Activated CD4-positive, alpha-beta T cell treated with anti-CD3 and anti-CD28 coated beads, Interleukin-2, amount 50 U/mL, for 4 hours (primary cell): ENCODE data around the gene GPRC5D.
A peak's percentile ranks its signal among the peaks of the same experiment; 100 is the strongest.

ENCODE experiments used
- DNase-seq, 2 experiments: peaks; one replicate each; pipeline ENCODE4 v3.0.0-alpha.2; 2020

The GPRC5D gene

DNA sequence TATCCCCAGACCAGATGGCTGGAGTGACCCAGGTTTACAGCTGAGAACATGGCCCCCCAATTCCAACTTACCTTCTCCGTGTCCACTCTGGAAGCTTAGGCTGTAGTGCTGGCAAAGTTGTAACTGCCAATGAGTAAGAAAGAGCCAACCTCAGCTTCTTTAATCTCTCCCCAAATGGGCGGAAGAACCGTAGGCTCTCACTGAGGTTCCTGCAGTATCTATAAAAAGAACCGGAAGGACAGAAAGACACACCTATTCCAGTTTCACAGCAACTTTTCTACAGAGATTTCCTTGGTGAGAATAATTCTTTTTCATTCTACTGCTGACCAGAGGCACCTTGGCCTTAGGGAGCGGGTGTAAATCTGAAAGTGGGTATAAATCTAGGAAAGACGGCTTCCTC lies at the start of gene GPRC5D:
Gene GPRC5D, minus strand, starts transcription at position 135 of the 400 bp plus-strand sequence. CDS start 1,786 bp downstream, outside the sequence.
- DNase-seq, result no peak

- no peak for DNase-seq
These were observed 49.7 kb upstream of the GPRC5D start for GRCh38 chr12:13001775-13002040.

- DNase-seq, result peak; percentile 7 to 12
These were observed 49.2 kb upstream of the GPRC5D start for GRCh38 chr12:13000925-13001774.

DNA sequence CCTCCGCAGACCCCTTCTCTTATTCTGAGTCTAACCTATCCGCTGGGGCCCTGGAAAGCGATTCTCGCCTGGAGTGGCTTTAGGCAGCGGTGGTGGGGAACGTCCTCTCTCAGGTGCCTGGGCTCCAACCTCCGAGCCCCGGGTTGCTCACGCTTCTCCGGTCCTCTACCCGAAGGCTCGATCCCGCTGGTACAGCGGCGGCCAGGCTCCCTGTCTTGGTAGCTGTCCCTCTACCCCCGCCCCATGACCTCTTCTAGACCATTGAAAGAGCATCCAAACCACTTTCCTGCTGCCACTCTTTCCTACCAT lies 48.6 kb upstream of the GPRC5D start:
- DNase-seq, result no peak

DNA sequence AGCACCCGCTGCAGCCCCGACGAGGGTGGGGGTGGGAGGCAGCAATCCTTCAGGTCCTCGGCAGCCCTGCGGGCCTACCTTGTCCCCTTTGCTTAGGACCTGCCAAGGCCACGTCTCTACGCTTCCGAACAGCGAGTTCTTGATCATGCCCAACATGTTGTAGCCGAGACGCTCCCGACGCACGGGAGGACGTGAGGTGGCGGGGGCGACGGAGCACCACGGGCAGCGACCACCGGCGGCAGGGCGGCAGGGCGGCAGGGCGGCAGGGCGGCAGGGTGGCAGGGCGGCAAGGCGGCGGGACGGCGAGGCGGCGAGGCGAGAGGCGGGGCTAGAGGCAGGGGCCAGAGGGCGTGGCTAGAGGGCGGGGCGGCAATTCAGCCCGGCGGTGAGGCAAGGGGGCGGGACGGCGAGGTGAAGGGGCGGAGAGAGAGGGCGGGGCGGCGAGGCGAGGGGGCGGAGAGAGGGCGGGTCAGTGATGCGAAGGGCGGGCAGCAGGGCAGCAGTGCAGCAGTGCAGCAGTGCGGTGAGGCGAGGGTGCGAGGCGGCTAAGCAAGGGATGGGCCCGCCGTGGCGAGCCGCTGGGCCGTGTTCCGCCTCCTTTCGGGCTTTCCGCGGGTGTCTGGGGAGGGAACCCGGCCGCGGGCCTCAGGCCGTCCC lies 48.1 kb upstream of the GPRC5D start, which contains the start of gene HEBP1:
Gene HEBP1, minus strand, starts transcription at position 307 of the 657 bp plus-strand sequence. Its CDS starts 151 bp downstream, at position 156.
- DNase-seq, result peak; percentile 95 to 96

DNA sequence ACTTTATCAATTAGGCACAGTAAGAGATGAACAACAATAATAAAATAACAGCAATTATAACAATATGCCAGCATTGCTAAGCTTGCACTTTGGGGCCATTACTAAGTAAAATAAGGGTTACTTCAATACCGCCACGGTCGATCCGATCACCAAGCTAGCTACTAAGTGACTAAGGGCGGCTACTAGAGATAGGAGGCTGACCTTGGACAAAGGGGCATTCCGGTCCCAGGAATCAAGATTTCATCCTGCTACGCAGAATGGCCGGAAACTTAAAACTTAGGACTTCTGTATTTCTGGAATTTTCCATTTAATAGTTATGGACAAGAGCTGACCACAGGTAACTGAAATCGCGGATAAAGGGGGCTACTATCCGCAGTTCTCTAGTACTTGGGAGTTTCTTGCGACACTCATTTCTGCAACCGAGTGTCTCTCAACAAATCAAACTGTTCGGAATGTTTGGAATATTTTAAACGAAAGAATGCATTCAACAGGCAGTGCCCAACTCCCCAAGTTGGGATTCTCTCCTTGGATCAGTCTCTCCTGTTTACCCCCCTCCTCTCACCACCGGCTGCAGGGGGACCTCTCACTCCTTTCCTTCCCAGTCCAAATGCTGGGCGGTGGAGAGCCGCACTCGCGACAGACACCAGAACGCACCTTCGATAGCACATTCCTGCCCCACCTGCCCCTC lies 47.4 kb upstream of the GPRC5D start:
- no peak for DNase-seq

GRCh38 chr12:12998248-12998647 lies 46.3 kb upstream of the GPRC5D start:
- no peak for DNase-seq

GRCh38 chr12:12997734-12998133 lies 45.8 kb upstream of the GPRC5D start:
- DNase-seq, result no peak

- no peak for DNase-seq
These were observed 45.2 kb upstream of the GPRC5D start for GRCh38 chr12:12997156-12997555.

DNA sequence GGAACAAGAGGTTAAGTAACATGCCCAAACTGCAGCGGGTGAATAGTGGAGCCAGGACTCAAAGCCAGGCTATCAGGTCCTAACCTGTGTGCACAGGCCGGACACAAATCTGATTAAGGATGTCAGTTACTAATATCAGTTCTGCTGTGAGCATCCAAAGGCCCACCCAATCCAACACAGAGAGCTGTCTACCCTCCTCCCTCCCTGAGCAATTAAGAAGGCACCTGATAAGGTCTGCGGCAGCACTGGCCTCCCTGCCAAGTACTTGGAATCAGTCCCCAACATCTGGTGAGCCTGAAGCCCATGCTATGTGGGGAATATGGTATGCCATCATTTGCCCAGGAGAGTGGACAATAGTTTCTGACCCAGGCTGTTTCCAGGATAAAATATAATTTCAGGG lies 44.2 kb upstream of the GPRC5D start:
- no peak for DNase-seq

DNA sequence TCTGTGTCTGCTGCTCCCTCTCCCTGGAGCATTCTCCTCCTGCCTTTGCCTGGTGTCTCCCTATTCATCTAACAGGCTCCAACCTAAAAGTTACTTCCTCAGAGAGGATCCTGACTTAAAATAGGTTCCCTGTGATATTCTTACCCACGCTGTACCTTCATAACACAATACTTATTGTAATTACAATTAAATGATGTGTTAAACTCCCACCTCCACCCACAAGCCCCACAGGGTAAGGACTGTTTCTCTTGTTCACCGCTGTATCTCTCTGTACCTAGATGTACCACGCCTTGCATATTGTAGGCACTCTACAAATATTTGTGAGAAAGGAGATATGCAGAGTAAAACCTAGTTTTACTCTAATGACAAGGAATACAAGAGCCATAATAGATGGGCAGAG lies 43.1 kb upstream of the GPRC5D start:
- DNase-seq, result no peak

GRCh38 chr12:12993367-12993766 lies 41.4 kb upstream of the GPRC5D start:
- DNase-seq, result no peak

- no peak for DNase-seq
These were observed 40.6 kb upstream of the GPRC5D start for GRCh38 chr12:12992418-12993130.

GRCh38 chr12:12990700-12991468 lies 38.9 kb upstream of the GPRC5D start:
- no peak for DNase-seq

GRCh38 chr12:12987421-12987820 lies 35.5 kb upstream of the GPRC5D start:
- no peak for DNase-seq

DNA sequence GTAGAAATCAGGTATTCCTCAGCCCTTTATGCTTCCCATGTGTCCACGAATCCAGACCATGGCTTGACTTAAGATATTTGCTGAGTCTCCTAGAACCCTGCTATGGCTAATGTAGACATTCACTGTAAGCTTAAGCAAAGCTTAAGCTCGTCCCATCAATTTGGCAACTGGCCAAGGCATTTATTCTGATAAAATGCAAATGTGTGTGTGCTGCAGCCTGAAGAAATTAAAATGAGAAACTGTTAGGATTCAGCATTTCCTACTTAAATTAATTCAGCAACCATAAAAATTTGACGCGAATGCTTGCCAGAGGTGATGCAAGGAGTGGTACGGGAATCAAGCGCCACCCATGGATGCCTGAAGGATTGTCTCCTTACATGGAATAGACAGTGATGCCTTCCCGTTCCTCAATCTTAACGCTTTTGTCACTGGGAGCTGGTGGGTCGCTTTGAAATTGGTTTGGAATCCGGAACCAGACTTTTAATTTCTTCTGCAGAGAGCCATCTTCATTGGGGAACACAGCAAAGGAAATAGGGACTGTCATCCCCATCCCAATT lies 34.9 kb upstream of the GPRC5D start:
- DNase-seq, result no peak

DNA sequence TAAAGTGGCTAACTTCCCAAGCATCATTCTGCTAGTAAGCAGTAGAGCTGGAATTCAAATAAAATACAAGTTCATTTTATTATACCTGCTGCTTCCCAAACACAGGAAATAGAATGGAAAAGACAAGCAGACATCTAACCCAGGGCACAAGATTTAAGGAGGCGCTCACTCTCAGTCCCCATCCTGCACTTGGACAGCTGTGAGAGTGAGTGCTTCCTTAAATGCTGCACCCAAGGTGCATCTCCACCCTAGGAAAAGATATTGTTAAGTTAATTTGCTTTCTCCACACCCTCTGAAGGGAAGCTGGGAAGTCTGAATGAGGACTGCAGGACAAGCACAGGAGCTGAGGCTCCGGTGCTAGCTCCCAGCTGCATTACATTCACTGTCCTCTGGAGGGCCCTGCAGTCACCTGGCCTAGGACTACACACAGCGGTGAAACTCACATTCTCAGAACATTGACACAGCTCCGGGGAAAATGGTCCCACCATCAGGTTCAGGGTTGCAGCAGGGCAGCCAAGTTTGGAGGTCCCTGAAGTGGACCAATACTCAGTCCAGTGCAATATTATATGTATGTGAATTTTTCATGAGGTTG lies 33.9 kb upstream of the GPRC5D start:
- no peak for DNase-seq

DNA sequence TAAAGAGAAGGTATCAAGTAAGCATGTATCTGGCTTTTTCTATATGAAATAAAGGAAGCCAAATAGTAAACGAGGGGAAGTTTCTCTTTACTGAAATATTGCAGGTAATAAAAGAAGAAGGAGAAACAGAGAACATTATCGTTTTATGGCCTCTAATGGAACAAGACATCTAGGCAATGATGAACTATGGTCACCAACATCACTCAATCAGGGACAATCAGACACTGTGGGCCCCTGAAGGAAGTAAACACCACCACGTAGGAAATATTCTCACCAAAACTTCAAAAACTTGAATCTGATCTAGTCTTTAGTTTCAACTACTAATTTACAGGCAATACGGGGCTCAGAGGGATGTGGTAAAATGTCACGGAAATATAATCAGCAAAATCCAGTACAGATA lies 32.2 kb upstream of the GPRC5D start:
- DNase-seq, result no peak

DNA sequence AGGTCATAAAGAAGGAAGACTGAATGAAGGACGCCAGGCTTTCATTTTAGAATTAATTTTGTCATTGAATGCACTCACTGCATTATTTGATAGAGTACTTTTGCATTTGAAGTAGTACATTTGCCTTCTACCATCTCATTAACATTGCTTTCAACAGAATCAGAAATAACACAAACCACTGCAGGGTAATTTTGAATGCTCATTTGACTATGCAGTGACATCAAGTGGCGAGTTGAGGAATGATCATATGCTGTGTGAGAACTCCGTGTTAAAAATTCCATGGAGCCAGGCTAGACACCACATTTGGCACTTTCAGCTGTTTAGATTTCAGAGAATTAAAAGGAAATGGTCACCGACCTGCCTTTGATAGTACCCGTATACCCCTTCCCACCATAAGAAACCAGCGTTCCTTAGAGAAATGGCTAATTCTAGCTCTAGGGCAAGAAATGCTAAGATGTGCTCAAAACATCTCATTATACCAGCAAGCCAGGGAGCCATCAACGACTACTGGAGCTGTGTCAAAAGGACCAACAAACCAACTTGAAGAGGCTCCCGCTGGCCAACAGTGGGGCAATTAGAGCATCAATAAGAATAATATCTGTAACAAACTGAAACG lies 31.6 kb upstream of the GPRC5D start:
- DNase-seq, result no peak

DNA sequence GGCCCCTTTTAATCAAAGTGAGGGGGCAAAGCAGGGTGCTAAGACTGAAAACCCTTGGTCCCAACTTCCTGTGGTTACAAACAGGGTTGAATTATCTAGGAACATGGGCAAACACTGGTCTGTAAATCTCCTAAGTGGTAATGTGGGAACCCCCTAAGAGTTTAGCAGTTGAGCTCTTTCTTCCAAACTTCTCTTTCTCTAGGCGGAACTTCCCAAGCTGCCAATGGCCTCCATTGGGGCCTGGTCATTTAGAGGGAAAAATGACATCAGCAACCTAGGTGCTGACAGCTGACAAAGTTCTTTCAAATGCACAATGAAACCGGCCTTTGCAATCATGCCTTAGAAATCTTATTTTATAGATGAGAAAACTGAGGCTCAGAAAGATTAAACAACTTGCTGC lies 30.4 kb upstream of the GPRC5D start:
- DNase-seq, result no peak

- DNase-seq, result no peak
These were observed 27.8 kb upstream of the GPRC5D start for GRCh38 chr12:12979731-12980259.
